GM12892 (cell line): ENCODE data around the gene PROSER3.

ENCODE experiments used
- POLR2A ChIP-seq: IDR thresholded peaks from 2 replicates; pipeline ENCODE4 v1.6.1; 2011; ENCODE audit warnings: low read depth, low read length, control low read depth
- POLR2AphosphoS5 ChIP-seq: IDR thresholded peaks from 2 replicates; pipeline ENCODE4 v1.6.1; 2011; ENCODE audit warnings: low read depth, low read length, control low read depth
- TAF1 ChIP-seq: IDR thresholded peaks from 2 replicates; pipeline ENCODE4 v1.6.1; 2011; ENCODE audit warnings: low read depth, mild to moderate bottlenecking, control low read depth, low read length, borderline replicate concordance

DNA sequence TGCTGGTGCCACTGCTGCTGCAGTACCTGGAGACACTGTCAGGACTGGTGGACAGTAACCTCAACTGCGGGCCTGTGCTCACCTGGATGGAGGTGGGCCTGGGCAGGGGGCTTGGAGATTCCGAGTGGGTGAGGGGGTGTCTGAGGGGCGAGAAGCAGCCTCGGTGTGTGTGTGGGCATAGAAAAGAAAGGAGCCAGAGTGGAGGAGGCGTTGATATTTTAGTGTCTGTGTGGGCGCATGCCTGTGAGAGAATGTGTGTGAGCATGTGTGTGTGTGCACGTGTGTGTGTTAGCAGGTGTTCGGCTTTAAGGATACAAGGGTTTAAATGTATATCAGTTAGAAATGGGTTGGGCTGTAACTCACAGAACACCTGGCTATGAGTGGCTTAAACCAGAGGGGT lies 21.1 kb downstream of the PROSER3 start:
- TF ChIP-seq POLR2A = no peak
- TF ChIP-seq TAF1 = no peak
- no peak for TF ChIP-seq POLR2AphosphoS5
